Measurements from ENCODE around the gene TARBP1.

The TARBP1 gene

DNA sequence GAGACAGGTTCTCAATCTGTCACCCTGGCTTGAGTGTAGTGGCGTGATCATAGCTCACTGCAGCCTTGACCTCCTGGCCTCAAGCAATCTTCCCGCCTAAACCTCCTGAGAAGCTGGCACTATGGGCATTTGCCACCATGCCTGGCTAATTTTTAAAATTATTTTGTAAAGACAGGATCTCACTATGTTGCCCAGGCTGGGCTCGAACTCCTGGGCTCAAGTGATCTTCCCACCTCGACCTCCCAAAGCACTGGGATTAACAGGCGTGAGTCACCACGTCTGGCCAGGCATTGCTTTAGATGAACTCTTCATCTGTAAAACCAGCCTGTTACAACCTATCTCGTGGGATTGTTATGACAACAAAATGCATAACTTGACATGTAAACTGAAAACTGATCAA is 103.3 kb downstream of the TARBP1 start:
- no peak for DNase-seq

GRCh38 chr1:234373959-234374254 is 105.1 kb downstream of the TARBP1 start:
- no peak for DNase-seq

GRCh38 chr1:234373064-234373958 is 105.7 kb downstream of the TARBP1 start, which contains the start of gene COA6:
COA6 (plus strand) TSS chr1:234373456; CDS start chr1:234373467, 11 bp downstream.
- DNase-seq: peak; percentile 94

GRCh38 chr1:234372011-234372757 is 106.8 kb downstream of the TARBP1 start:
- DNase-seq: no peak

DNA sequence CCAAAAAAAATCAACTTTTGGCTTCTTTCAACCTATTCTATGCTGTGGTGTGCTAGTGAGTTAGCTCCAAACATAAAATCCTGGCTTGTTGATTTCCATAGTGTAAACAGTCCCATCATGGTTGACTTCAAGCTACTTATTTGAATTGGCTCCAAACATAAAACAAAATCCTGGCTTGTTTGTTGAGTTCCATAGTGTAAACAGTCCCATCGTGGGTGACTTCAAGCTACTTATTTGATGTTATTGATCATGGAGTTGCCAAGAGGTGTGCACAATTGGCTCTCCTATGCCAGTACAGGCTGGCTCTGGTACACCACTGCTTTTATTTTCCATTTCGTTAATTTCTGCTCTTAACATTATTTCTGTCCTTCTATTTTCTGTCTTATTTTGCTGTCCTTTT is 107.6 kb downstream of the TARBP1 start:
- no peak for DNase-seq

GRCh38 chr1:234369784-234370183 is 109.2 kb downstream of the TARBP1 start:
- no peak for DNase-seq

DNA sequence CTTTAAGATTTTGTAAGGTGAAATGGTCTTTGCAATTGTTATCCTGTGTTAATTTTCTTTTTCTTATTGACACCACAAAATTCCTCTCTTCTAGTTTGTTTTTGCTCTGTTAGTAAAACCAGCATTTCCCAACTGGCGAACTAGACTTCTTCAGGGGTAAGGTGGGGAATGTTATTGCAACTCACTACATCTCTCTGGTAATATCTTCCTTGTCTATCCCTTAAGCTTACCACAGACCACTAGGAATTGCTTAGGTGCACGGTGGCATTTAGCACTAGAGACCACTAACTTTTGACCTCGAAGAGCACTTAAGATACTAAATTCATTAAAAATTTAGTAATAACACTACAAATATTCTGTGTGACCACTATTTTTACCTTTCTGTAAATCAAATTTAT is 109.9 kb downstream of the TARBP1 start:
- no peak for DNase-seq

DNA sequence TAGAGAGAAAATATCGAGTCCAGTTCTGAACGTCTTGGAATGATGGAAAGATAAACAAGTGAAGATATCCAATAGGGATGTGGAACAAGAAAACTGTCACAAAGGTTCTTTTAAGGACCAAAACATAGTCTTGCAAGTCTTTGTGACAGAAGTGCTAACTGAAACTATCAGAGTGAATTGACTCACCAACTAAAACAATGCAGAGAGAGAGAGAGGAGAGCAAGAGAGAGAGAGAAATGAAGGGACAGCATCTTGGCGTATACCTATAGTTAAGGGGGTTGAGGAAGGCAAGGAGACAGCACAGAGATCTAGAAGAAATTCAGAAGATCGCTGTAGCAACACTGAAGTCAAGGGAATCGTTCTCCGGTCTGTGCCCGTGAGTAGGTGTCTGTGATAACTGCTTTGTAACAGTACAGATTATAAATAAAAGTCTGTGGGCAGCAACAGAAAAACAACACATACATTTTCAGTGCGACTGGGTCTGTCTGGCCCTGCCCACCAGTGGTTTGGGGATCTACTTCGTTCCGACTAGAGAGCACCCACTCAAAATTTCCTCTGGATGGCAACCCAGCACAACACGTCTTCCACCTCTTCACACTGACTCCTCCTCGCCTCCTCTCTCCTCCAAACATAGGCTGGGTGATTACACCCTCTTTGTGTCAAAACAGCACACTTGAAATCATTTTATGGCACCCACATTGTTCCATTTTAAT is 110.5 kb downstream of the TARBP1 start:
- no peak for DNase-seq

DNA sequence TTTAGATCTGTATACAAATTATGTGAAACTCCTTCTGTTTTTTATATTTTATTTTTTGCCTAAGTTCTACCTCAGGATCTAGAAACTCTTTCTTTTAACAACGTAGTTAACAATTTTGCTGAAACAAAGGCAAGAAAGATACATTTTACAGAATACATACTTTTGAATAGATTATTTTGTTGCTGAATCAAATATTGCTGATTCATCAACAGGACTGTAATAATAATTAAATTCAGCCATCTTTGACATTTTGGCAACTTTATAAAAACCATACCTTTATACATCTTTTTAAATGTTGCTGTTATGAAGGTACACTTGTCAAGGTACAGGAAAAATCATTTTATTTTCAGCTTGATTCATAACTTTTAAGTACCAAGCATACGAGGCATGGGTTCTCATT is 116.4 kb downstream of the TARBP1 start:
- no peak for DNase-seq

- no peak for DNase-seq
Measured at GRCh38 chr1:234361102-234361603, 117.8 kb downstream of the TARBP1 start.

- no peak for DNase-seq
Measured at GRCh38 chr1:234357831-234358230, 121.1 kb downstream of the TARBP1 start.

- peak; percentile 71 for DNase-seq
Measured at GRCh38 chr1:234356615-234357269, 122.2 kb downstream of the TARBP1 start.

- no peak for DNase-seq
Measured at GRCh38 chr1:234355782-234356510, 123.0 kb downstream of the TARBP1 start.

GRCh38 chr1:234348964-234349363 is 130.0 kb downstream of the TARBP1 start:
- DNase-seq: no peak

- no peak for DNase-seq
Measured at GRCh38 chr1:234345237-234345636, 133.7 kb downstream of the TARBP1 start.

GRCh38 chr1:234342774-234343173 is 136.2 kb downstream of the TARBP1 start:
- DNase-seq: no peak
